H1 (cell line): ENCODE measurements around the gene ZNF283. TPM values are rescaled to one million over a fixed set of nuclear protein-coding genes. Genes with fewer than 3 reads are reported as not detected.

Experiments
- CTCF ChIA-PET: fragments of 300-600 bp; sonication (Branson Sonifier 250); formaldehyde crosslinking; loops from one replicate; lab custom pipeline; 2021; ENCODE audit not compliant: partially characterized antibody; lab: Charles Lee
- POLR2A ChIA-PET: fragments of 300-600 bp; sonication (Branson Sonifier 250); formaldehyde crosslinking; loops from one replicate; lab custom pipeline; 2021; ENCODE audit warnings: inconsistent platforms; ENCODE audit not compliant: partially characterized antibody; lab: Charles Lee
- DNase-seq, 2 experiments: peaks; one replicate each; pipeline versions ENCODE4 v3.0.0 to v3.0.0-alpha.2; 2010 to 2022; ENCODE audit warnings: low spot score in 2 of 2, low read depth in 1 of 2, mixed read lengths in 1 of 2
- FAIRE-seq: peaks from 2 replicates; lab custom pipeline; 2011; peaks lifted over from hg19 to GRCh38; lab: Jason Lieb, UNC
- H2AFZ ChIP-seq: 2 replicates; pipeline ENCODE4 v1.8.1; 2012; ENCODE audit warnings: low read length, inconsistent platforms
- H2AK5ac ChIP-seq: 2 replicates; pipeline ENCODE4 v1.6.1; 2013; ENCODE audit warnings: low read depth, low read length
- H2BK120ac ChIP-seq: replicated peaks from 2 replicates; pipeline ENCODE3; 2013; ENCODE audit warnings: low read depth, low read length, inconsistent platforms
- H2BK12ac ChIP-seq: 2 replicates; pipeline ENCODE4 v1.6.1; 2013; ENCODE audit warnings: low read depth, low read length
- H2BK15ac ChIP-seq: 2 replicates; pipeline ENCODE4 v1.6.1; 2013; ENCODE audit warnings: low read length
- H2BK20ac ChIP-seq: 2 replicates; pipeline ENCODE4 v1.6.1; 2013; ENCODE audit warnings: low read length
- H2BK5ac ChIP-seq: 2 replicates; pipeline ENCODE4 v1.6.1; 2013; ENCODE audit warnings: low read depth, low read length
- H3K14ac ChIP-seq: 2 replicates; pipeline ENCODE4 v1.6.1; 2013; ENCODE audit warnings: inconsistent platforms; ENCODE audit not compliant: insufficient read length
- H3K18ac ChIP-seq: 2 replicates; pipeline ENCODE4 v1.6.1; 2013; ENCODE audit warnings: low read length; ENCODE audit errors: extremely low read depth
- H3K23ac ChIP-seq: 2 replicates; pipeline ENCODE4 v1.6.1; 2013; ENCODE audit warnings: inconsistent platforms; ENCODE audit not compliant: insufficient read length
- H3K23me2 ChIP-seq: 2 replicates; pipeline ENCODE4 v1.6.1; 2013; ENCODE audit warnings: low read depth, low read length
- H3K27ac ChIP-seq: 2 replicates; pipeline ENCODE4 v1.6.1; 2011; ENCODE audit warnings: low read depth, low read length, inconsistent platforms
- H3K27me3 ChIP-seq, 4 experiments: replicated peaks in 1 of 4; 1 replicate in 1 of 4; 2 replicates in 3 of 4; pipeline versions ENCODE4 v1.6.1 to v1.8.1; 2011 to 2013; ENCODE audit warnings: low read length in 3 of 4, mild to moderate bottlenecking in 3 of 4, inconsistent platforms in 2 of 4, mixed read lengths in 2 of 4, moderate library complexity in 1 of 4; ENCODE audit not compliant: control insufficient read depth in 3 of 4, insufficient read depth in 3 of 4; ENCODE audit errors: extremely low read depth in 1 of 4
- H3K36me3 ChIP-seq, 4 experiments: 2 replicates each; pipeline versions ENCODE4 v1.6.1 to v1.8.1; 2011 to 2013; ENCODE audit warnings: mild to moderate bottlenecking in 4 of 4, low read length in 3 of 4, moderate library complexity in 2 of 4, control low read depth in 1 of 4, inconsistent platforms in 1 of 4; ENCODE audit not compliant: insufficient read depth in 4 of 4, control insufficient read depth in 2 of 4
- H3K4ac ChIP-seq: replicated peaks from 2 replicates; pipeline ENCODE3; 2013; ENCODE audit warnings: low read length, low read depth, mixed read lengths, inconsistent platforms; ENCODE audit not compliant: insufficient read length
- H3K4me1 ChIP-seq, 4 experiments: replicated peaks in 1 of 4; 1 replicate in 1 of 4; 2 replicates in 3 of 4; pipeline versions ENCODE4 v1.6.1 to v1.8.1; 2011 to 2013; ENCODE audit warnings: low read length in 3 of 4, inconsistent platforms in 2 of 4, mixed read lengths in 1 of 4; ENCODE audit not compliant: insufficient read depth in 4 of 4, control insufficient read depth in 3 of 4
- H3K4me2 ChIP-seq, 2 experiments: 2 replicates each; pipeline versions ENCODE4 v1.6.1 to v1.8.1; 2011 to 2013; ENCODE audit warnings: low read depth in 2 of 2, low read length in 2 of 2, control low read depth in 1 of 2, inconsistent platforms in 1 of 2, mild to moderate bottlenecking in 1 of 2; ENCODE audit not compliant: insufficient read depth in 1 of 2
- H3K4me3 ChIP-seq, 4 experiments: fragments of 200-600, 300-600 bp in 1 of 4; sonication (generic), shearing (Covaris generic), sonication (Bioruptor Twin) in 1 of 4; 2 replicates each; pipeline versions ENCODE4 v1.5.1 to v1.8.1; 2011 to 2016; ENCODE audit warnings: low read length in 4 of 4, low read depth in 3 of 4, control low read depth in 2 of 4, inconsistent platforms in 2 of 4, mild to moderate bottlenecking in 2 of 4, mixed read lengths in 1 of 4, moderate library complexity in 1 of 4; ENCODE audit not compliant: insufficient read depth in 2 of 4; ENCODE audit errors: extremely low read depth in 1 of 4
- H3K56ac ChIP-seq: replicated peaks from 2 replicates; pipeline ENCODE3; 2013; ENCODE audit warnings: low read depth, mild to moderate bottlenecking, mixed read lengths, low read length, inconsistent platforms; ENCODE audit not compliant: insufficient read length
- H3K79me1 ChIP-seq: 2 replicates; pipeline ENCODE4 v1.6.1; 2013; ENCODE audit warnings: low read depth, low read length, control low read depth
- H3K79me2 ChIP-seq, 2 experiments: 2 replicates each; pipeline versions ENCODE4 v1.6.1 to v1.8.1; 2012 to 2013; ENCODE audit warnings: low read length in 2 of 2, mild to moderate bottlenecking in 2 of 2, inconsistent platforms in 1 of 2; ENCODE audit not compliant: insufficient read depth in 2 of 2, control insufficient read depth in 1 of 2
- H3K9ac ChIP-seq, 4 experiments: replicated peaks in 1 of 4; 1 replicate in 1 of 4; 2 replicates in 3 of 4; pipeline versions ENCODE4 v1.6.1 to v1.8.1; 2011 to 2013; ENCODE audit warnings: low read depth in 3 of 4, low read length in 3 of 4, control low read depth in 2 of 4, mild to moderate bottlenecking in 2 of 4, moderate library complexity in 2 of 4, inconsistent platforms in 1 of 4; ENCODE audit errors: extremely low read depth in 1 of 4
- H3K9me3 ChIP-seq, 2 experiments: 2 replicates each; pipeline versions ENCODE4 v1.6.1 to v1.8.1; 2012 to 2013; ENCODE audit warnings: mild to moderate bottlenecking in 2 of 2, moderate library complexity in 2 of 2, control low read depth in 1 of 2, inconsistent platforms in 1 of 2, low read depth in 1 of 2, low read length in 1 of 2, mixed read lengths in 1 of 2; ENCODE audit not compliant: insufficient read depth in 2 of 2
- H4K20me1 ChIP-seq, 2 experiments: replicated peaks in 1 of 2; 2 replicates each; pipeline versions ENCODE3 to v1.8.1; 2011 to 2013; ENCODE audit warnings: inconsistent platforms in 2 of 2, low read length in 2 of 2, mild to moderate bottlenecking in 1 of 2; ENCODE audit not compliant: insufficient read depth in 2 of 2, control insufficient read depth in 1 of 2
- H4K5ac ChIP-seq: 2 replicates; pipeline ENCODE4 v1.6.1; 2013; ENCODE audit warnings: low read length, low read depth, mixed read lengths, inconsistent platforms; ENCODE audit not compliant: insufficient read length
- H4K8ac ChIP-seq: 2 replicates; pipeline ENCODE4 v1.8.0; 2013; ENCODE audit warnings: mild to moderate bottlenecking, moderate library complexity, low read length, inconsistent platforms; ENCODE audit not compliant: insufficient read depth; ENCODE audit errors: extremely low read depth
- H4K91ac ChIP-seq: replicated peaks from 2 replicates; pipeline ENCODE3; 2013; ENCODE audit warnings: low read length, mixed read lengths, inconsistent platforms; ENCODE audit not compliant: insufficient read length
- EP300 ChIP-seq, 2 experiments: IDR thresholded peaks; 1 replicate in 1 of 2; 2 replicates in 1 of 2; pipeline ENCODE4 v1.6.1; 2011 to 2012; ENCODE audit warnings: low read depth in 2 of 2, low read length in 2 of 2, mild to moderate bottlenecking in 2 of 2, borderline replicate concordance in 1 of 2, inconsistent platforms in 1 of 2, moderate library complexity in 1 of 2
- ZNF274 ChIP-seq: IDR thresholded peaks from 2 replicates; pipeline ENCODE4 v1.7.0; 2012; ENCODE audit warnings: low read length, borderline replicate concordance; ENCODE audit errors: extremely low read depth
- polyA plus RNA-seq, 7 experiments: library from polyadenylated mRNA; depleted of rRNA in 3 of 7; stranded (reverse) in 5 of 7; unstranded in 2 of 7; fragments of >200 nt in 5 of 7; fragments of 200-250 nt in 2 of 7; gene quantifications; 1 replicate in 5 of 7; 2 replicates in 1 of 7; 4 replicates in 1 of 7; pipeline versions ENCODE4 v1.2.1 to v1.2.3, GENCODE V29; 2011 to 2013; ENCODE audit warnings: missing spikeins in 2 of 7, mixed read lengths in 2 of 7
- total RNA-seq: library from RNA; stranded (reverse); fragmentation: NEBNext Ultra II Directional; extraction: Animal tissue kit (Norgen Biotek cat#: 25700); gene quantifications from 2 replicates; pipeline ENCODE4 v1.2.1, GENCODE V29; 2021
- TF ChIP-seq, protein P1 (sequence below): IDR thresholded peaks from 2 replicates; pipeline ENCODE4 v1.6.1; 2012; ENCODE audit warnings: inconsistent platforms

Gene ZNF283
- total and polyA plus RNA-seq, 2 of the 8 experiments (the other 6 are each of a cell fraction or from before 2014, with no cell fraction given), result 1.1 to 4.3 TPM

DNA sequence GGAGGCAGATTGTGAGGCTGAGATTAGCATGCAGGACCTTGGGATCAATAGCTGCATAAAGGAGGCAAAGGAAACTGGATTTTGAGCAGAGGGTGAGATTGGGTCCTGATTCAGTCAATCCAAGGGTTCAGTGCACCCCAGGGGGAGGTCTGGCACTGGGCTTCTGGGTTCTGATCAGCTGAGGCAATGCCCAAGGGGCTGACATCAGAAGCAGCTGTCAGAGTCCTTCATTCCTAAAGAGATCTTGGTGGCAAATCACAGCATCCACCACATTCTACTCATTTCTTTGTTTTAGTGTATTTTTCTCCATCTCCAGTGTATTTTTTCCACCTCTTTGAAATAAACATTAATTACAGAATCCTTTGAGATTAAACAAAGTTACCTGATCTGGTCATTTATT lies 19.5 kb upstream of the ZNF283 start:
- H2BK20ac ChIP-seq, result no peak overlapping the region
- no peaks in the 10 kb centered on the region for H3K23me2 ChIP-seq
- no peak overlapping the region for H2AFZ ChIP-seq
- no peak overlapping the region for H3K27ac ChIP-seq
- no peak overlapping the region for H3K18ac ChIP-seq
- no peaks in the 10 kb centered on the region for H4K20me1 ChIP-seq
- H3K23ac ChIP-seq, result no peak overlapping the region
- H3K36me3 ChIP-seq, result no peaks in the 10 kb centered on the region
- H3K9ac ChIP-seq, result no peak overlapping the region
- POLR2A ChIA-PET, result no interaction called here
- no peaks in the 10 kb centered on the region for H3K79me1 ChIP-seq
- no peaks in the 10 kb centered on the region for H3K9me3 ChIP-seq
- no peak overlapping the region for H3K4ac ChIP-seq
- no peaks in the 10 kb centered on the region; a peak in 1 of 7 replicates for H3K27me3 ChIP-seq
- CTCF ChIA-PET, result interaction anchor here (1.3 to 7.5 kb wide), 3 partner anchors 23 to 62 kb away, joined by 5 to 67 read pairs (median 23); no protein-coding TSS in a partner anchor
- no peaks in the 10 kb centered on the region for H3K79me2 ChIP-seq
- no peak for FAIRE-seq
- no peak overlapping the region for H2BK5ac ChIP-seq
- no peak overlapping the region for H3K4me3 ChIP-seq
- no peak for DNase-seq
- H4K5ac ChIP-seq, result no peak overlapping the region
- H3K4me1 ChIP-seq, result no peaks in the 10 kb centered on the region; a peak in 1 of 7 replicates
- H3K14ac ChIP-seq, result no peak overlapping the region
- H3K56ac ChIP-seq, result no peak overlapping the region
- H2BK15ac ChIP-seq, result no peak overlapping the region
- TF ChIP-seq, protein P1, sequence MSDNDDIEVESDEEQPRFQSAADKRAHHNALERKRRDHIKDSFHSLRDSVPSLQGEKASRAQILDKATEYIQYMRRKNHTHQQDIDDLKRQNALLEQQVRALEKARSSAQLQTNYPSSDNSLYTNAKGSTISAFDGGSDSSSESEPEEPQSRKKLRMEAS, result no peak
- no peak for TF ChIP-seq ZNF274
- no peak for TF ChIP-seq EP300 (IDR thresholded peaks at IDR 0.05; ENCODE audit: borderline replicate concordance in 1 of 2, low read depth in 2 of 2, low read length in 2 of 2)
- no peak overlapping the region for H4K91ac ChIP-seq
- H2BK120ac ChIP-seq, result no peak overlapping the region
- no peak overlapping the region for H2AK5ac ChIP-seq
- H4K8ac ChIP-seq, result no peak overlapping the region
- no peak overlapping the region for H3K4me2 ChIP-seq
- no peak overlapping the region for H2BK12ac ChIP-seq
